ENCODE results near the gene FAAP100. TPM values are rescaled to one million over a fixed set of nuclear protein-coding genes. Genes with fewer than 3 reads are reported as not detected.

FAAP100 gene
- total RNA-seq, 1 donor from 2014 or later: 41.4 TPM

DNA sequence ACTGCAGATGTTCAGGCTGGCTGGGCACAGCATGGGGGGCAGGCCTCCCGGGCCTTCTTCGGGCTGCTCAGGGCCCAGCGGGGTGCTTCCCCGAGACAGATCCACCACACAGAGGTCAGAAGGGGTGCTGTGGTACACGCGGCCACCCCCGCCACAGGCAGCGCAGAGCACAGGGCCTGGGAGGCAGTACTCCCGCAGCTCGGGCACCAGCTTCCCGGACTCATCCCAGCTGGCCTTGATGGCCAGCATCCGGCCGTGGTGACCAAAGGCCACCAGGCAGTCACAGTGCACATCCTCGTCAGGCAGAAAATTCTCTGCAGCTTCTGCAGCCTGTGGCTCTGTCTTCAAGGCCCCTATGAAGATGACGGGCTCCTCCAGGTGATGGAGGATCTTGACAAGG, 1.9 kb downstream of the FAAP100 start:
- Histone ChIP-seq H3K36me3 (ENCODE audit: control insufficient read depth, insufficient read depth, low read length) (no peaks in the 10 kb centered on the region), H3K27me3 (ENCODE audit: control insufficient read depth, insufficient read depth, low read length) (no peaks in the 10 kb centered on the region), H3K4me3 (ENCODE audit: low read depth, low read length) (no peak overlapping the region)
- DNase-seq (ENCODE audit: low read depth): no peak
- TF ChIP-seq CTCF (IDR thresholded peaks at IDR 0.05; ENCODE audit: insufficient read depth, low read length, poor library complexity, severe bottlenecking): no peak

GRCh38 chr17:81549826-81550225, 2.3 kb downstream of the FAAP100 start:
- DNase-seq (ENCODE audit: low read depth): no peak
- TF ChIP-seq CTCF (IDR thresholded peaks at IDR 0.05; ENCODE audit: insufficient read depth, low read length, poor library complexity, severe bottlenecking): no peak
- no peak overlapping the region for H3K4me3 ChIP-seq (ENCODE audit: low read depth, low read length)
- no peaks in the 10 kb centered on the region for H3K27me3 ChIP-seq (ENCODE audit: control insufficient read depth, insufficient read depth, low read length)
- H3K36me3 ChIP-seq (ENCODE audit: control insufficient read depth, insufficient read depth, low read length): no peaks in the 10 kb centered on the region

GRCh38 chr17:81549031-81549557, 3.1 kb downstream of the FAAP100 start:
- no peak for TF ChIP-seq CTCF (IDR thresholded peaks at IDR 0.05; ENCODE audit: insufficient read depth, low read length, poor library complexity, severe bottlenecking)

DNA sequence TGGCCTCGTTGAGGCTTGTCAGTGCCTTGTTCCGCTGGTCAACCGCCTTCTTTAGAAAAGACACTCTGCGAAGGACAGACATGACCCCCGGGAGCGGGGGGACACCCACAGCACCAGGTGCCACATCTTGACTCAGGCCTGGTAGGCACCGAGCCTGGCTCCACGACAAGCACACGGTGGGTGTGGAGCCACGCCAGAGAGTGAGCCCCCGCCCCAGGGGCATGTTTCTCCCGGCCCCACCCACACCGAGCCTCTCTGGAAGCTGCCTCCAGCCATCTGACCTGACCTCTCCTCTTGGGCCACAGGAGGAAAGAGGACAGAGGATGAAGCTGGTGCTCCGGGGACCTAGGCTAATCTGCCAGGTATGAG, 4.6 kb downstream of the FAAP100 start:
- no peak for DNase-seq (ENCODE audit: low read depth)
- Histone ChIP-seq H3K27me3 (ENCODE audit: control insufficient read depth, insufficient read depth, low read length) (no peaks in the 10 kb centered on the region), H3K4me3 (ENCODE audit: low read depth, low read length) (no peak overlapping the region), H3K36me3 (ENCODE audit: control insufficient read depth, insufficient read depth, low read length) (no peaks in the 10 kb centered on the region)
- no peak for TF ChIP-seq CTCF (IDR thresholded peaks at IDR 0.05; ENCODE audit: insufficient read depth, low read length, poor library complexity, severe bottlenecking)

More at GRCh38 chr17:81549031-81549557, 3.1 kb downstream of the FAAP100 start:
- H3K4me3 ChIP-seq (ENCODE audit: low read depth, low read length): no peak overlapping the region
- H3K36me3 ChIP-seq (ENCODE audit: control insufficient read depth, insufficient read depth, low read length): no peaks in the 10 kb centered on the region
- no peaks in the 10 kb centered on the region for H3K27me3 ChIP-seq (ENCODE audit: control insufficient read depth, insufficient read depth, low read length)
- no peak for DNase-seq (ENCODE audit: low read depth)

DNA sequence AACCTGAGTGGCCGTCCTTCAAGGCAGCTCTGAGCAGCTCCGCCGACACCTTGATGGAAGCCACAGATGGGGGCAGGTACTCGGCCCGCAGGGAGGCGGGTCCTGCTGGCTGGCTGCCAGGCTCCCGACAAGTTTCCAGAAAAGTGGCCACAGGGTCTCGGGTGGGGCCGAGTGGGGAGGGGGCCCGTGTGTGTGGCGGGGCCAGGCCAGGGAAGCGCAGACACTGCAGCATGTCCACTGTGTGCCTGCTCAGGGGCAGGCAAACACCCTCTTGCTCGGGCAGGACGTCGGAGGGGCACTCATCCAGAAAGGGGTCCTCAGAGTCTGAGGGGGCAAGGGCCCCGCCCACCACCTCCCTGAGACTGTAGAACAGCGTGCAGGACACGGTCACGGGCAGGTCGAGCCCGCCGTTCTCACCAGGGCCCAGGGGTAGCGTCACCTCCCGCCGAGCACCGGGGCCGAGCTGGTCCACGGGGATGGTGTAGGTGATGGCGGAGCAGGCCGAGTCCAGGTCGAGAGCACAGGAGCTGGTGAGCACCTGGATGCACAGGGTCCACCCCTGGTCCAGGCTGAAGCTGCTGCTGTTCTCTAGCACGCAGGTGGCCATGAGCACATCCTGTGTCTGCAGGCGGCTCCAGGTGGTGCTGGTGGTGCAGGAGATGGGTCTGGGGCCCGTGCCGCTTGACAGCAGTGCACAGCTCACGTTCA, 5.1 kb downstream of the FAAP100 start:
- Histone ChIP-seq H3K36me3 (ENCODE audit: control insufficient read depth, insufficient read depth, low read length) (no peaks in the 10 kb centered on the region), H3K4me3 (ENCODE audit: low read depth, low read length) (no peak overlapping the region), H3K27me3 (ENCODE audit: control insufficient read depth, insufficient read depth, low read length) (no peaks in the 10 kb centered on the region)
- no peak for DNase-seq (ENCODE audit: low read depth)
- no peak for TF ChIP-seq CTCF (IDR thresholded peaks at IDR 0.05; ENCODE audit: insufficient read depth, low read length, poor library complexity, severe bottlenecking)

Measured in kidney epithelial cell (primary cell).